SK-N-MC (cell line): ENCODE measurements around the gene GABPB1.

Experiments
- EZH2 ChIP-seq: fragments of 200-600 bp; sonication (generic); IDR thresholded peaks from one replicate; pipeline ENCODE4 v1.6.1; 2017; ENCODE audit warnings: antibody characterized with exemption
- POLR2AphosphoS5 ChIP-seq: IDR thresholded peaks from 2 replicates; pipeline ENCODE4 v1.6.1; 2012; ENCODE audit warnings: mild to moderate bottlenecking, low read depth, low read length, borderline replicate concordance

- TF ChIP-seq POLR2AphosphoS5 (no peak), EZH2 (no peak)
Observed at GRCh38 chr15:50355619-50355905, 564 bp upstream of the GABPB1 start.
